Peyer's patch (tissue), 4 donors: ENCODE measurements around the gene IFITM5. TPM values are rescaled to one million over a fixed set of nuclear protein-coding genes. Genes with fewer than 3 reads are reported as not detected.
"Not testable (repeated sequence)": the region's sequence is repeated elsewhere in the genome, so short reads cannot be mapped to it uniquely, and the experiment has no call there.

Experiments
- DNase-seq, 3 donors: peaks; one replicate each; pipeline ENCODE4 v3.0.0-alpha.2; 2017 to 2019
- H3K27ac ChIP-seq, 4 donors: fragments of 200-600 bp; sonication (generic); one replicate each; pipeline ENCODE4 v1.5.1; 2016 to 2019
- H3K27me3 ChIP-seq, 2 donors: fragments of 200-600 bp; sonication (generic); one replicate each; pipeline ENCODE4 v1.5.1; 2019
- H3K36me3 ChIP-seq, 3 donors: fragments of 200-600 bp; sonication (generic); one replicate each; pipeline ENCODE4 v1.5.1; 2016 to 2019
- H3K4me1 ChIP-seq, 4 donors: fragments of 200-600 bp; sonication (generic); one replicate each; pipeline ENCODE4 v1.5.1; 2016 to 2019
- H3K4me3 ChIP-seq, 4 donors: fragments of 200-600 bp; sonication (generic); 1 replicate in 3 of 4; 2 replicates in 1 of 4; pipeline ENCODE4 v1.5.1; 2016 to 2019; ENCODE audit warnings: mild to moderate bottlenecking in 1 of 4
- H3K9me3 ChIP-seq, 4 donors: fragments of 200-600 bp; sonication (generic); one replicate each; pipeline ENCODE4 v1.5.1; 2016 to 2019; ENCODE audit warnings: mild to moderate bottlenecking in 1 of 4
- POLR2A ChIP-seq, 2 donors: fragments of 450-650 bp; IDR thresholded peaks; one replicate each; pipeline ENCODE4 v1.5.1; 2017; ENCODE audit warnings: antibody characterized with exemption in 2 of 2, mild to moderate bottlenecking in 2 of 2, moderate library complexity in 2 of 2
- total RNA-seq, 4 donors: library from RNA; depleted of rRNA; stranded (reverse); fragments of >200 nt; gene quantifications; one replicate each; pipeline ENCODE4 v1.1.0, GENCODE V29; 2016
- TF ChIP-seq, protein P1 (sequence below), 6 experiments: fragments of 450-650 bp in 4 of 6; fragments of 200-600 bp in 2 of 6; sonication (generic) in 1 of 6; IDR thresholded peaks; one replicate each; pipeline ENCODE4 v1.5.1; 2017 to 2019; ENCODE audit warnings: antibody characterized with exemption in 6 of 6, mild to moderate bottlenecking in 3 of 6, moderate library complexity in 1 of 6

IFITM5 gene
- total RNA-seq, 4 donors from 2014 or later, result not detected

- Histone ChIP-seq H3K9me3 (no peaks in the 10 kb centered on the region), H3K36me3 (no peaks in the 10 kb centered on the region), H3K4me3 (peak overlapping the region in 2 of 4 donors; percentile 22 to 34), H3K4me1 (peaks cover 6 to 27% (median 8%) of the 10 kb centered on the region in 4 donors), H3K27me3 (no peaks in the 10 kb centered on the region), H3K27ac (peak overlapping the region in 3 of 4 donors; percentile 93 to 96 (median 95))
- TF ChIP-seq POLR2A (IDR thresholded peaks at IDR 0.05), result peak; percentile 70 to 77
- TF ChIP-seq, protein P1, sequence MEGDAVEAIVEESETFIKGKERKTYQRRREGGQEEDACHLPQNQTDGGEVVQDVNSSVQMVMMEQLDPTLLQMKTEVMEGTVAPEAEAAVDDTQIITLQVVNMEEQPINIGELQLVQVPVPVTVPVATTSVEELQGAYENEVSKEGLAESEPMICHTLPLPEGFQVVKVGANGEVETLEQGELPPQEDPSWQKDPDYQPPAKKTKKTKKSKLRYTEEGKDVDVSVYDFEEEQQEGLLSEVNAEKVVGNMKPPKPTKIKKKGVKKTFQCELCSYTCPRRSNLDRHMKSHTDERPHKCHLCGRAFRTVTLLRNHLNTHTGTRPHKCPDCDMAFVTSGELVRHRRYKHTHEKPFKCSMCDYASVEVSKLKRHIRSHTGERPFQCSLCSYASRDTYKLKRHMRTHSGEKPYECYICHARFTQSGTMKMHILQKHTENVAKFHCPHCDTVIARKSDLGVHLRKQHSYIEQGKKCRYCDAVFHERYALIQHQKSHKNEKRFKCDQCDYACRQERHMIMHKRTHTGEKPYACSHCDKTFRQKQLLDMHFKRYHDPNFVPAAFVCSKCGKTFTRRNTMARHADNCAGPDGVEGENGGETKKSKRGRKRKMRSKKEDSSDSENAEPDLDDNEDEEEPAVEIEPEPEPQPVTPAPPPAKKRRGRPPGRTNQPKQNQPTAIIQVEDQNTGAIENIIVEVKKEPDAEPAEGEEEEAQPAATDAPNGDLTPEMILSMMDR (IDR thresholded peaks at IDR 0.05), result peak in 1 of 6 experiments; percentile 4
- peak in 2 of 3 donors; percentile 86 to 89 for DNase-seq
These were observed 27.0 kb downstream of the IFITM5 start for GRCh38 chr11:272195-272930.

GRCh38 chr11:271319-271715 is 28.0 kb downstream of the IFITM5 start:
- TF ChIP-seq, protein P1 (IDR thresholded peaks at IDR 0.05), result peak in 2 of 6 experiments; percentile 15 to 32
- TF ChIP-seq POLR2A (IDR thresholded peaks at IDR 0.05), result peak in 1 of 2 donors; percentile 30
- Histone ChIP-seq H3K27me3 (no peaks in the 10 kb centered on the region), H3K4me3 (peak overlapping the region in 1 of 4 donors; percentile 34), H3K27ac (peak overlapping the region; percentile 93 to 97 (median 94)), H3K9me3 (no peaks in the 10 kb centered on the region), H3K4me1 (peaks cover 6 to 27% (median 8%) of the 10 kb centered on the region in 4 donors), H3K36me3 (no peaks in the 10 kb centered on the region)
- DNase-seq, result peak in 2 of 3 donors; percentile 79 to 86

GRCh38 chr11:270451-271318 is 28.6 kb downstream of the IFITM5 start:
- Histone ChIP-seq H3K9me3 (no peaks in the 10 kb centered on the region), H3K36me3 (no peaks in the 10 kb centered on the region), H3K27ac (peak overlapping the region; percentile 93 to 97 (median 94)), H3K27me3 (no peaks in the 10 kb centered on the region), H3K4me3 (peak overlapping the region in 2 of 4 donors; percentile 3 to 34), H3K4me1 (peaks cover 6 to 27% (median 8%) of the 10 kb centered on the region in 4 donors)
- DNase-seq, result peak; percentile 16 to 70 (median 58)
- TF ChIP-seq POLR2A (IDR thresholded peaks at IDR 0.05), result no peak
- TF ChIP-seq, protein P1 (IDR thresholded peaks at IDR 0.05), result no peak

DNA sequence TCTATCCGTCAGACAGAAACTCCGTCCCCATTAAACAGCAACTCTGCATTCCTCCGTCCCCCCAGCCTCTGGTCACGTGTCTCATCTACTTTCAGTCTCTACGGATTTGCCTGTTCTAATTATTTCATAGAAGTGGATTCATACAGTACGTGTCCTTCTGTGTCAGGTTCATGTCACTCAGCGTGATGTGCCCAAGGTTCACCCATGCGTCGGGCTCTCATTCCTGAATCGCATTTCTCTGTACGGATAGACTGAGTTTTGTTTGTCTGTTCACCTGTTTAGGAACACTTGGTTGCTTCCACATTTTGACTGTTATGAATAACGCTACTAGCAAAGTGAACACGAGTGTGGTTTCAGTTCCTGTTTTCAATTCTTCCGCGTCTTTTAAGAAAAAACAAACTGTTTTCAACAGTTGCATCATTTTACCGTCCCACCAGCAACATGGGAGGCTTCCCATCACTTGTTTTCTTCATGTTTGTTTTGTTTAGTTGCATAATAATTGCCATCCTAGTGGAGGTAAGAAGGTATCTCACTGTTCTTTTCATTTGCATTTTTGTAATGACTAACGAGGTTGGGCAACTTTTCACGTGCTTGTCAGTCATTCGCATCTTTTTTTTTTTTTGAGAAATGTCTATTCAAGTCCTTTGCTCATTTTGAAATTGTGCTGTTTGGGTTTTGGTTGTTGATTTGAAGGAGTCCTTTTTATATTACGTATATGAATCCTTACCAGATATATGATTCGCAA is 30.0 kb downstream of the IFITM5 start:
- Histone ChIP-seq H3K4me3 (peak overlapping the region; percentile 23 to 64 (median 48)), H3K9me3 (no peaks in the 10 kb centered on the region), H3K27ac (peak overlapping the region; percentile 93 to 97 (median 94)), H3K36me3 (no peaks in the 10 kb centered on the region), H3K4me1 (peaks cover 6 to 27% (median 8%) of the 10 kb centered on the region in 4 donors), H3K27me3 (no peaks in the 10 kb centered on the region)
- TF ChIP-seq, protein P1 (IDR thresholded peaks at IDR 0.05), result peak; percentile 6 to 72 (median 50)
- TF ChIP-seq POLR2A (IDR thresholded peaks at IDR 0.05), result no peak
- DNase-seq, result peak; percentile 53 to 82 (median 73)

GRCh38 chr11:268716-269145 is 30.6 kb downstream of the IFITM5 start:
- Histone ChIP-seq H3K4me3 (peak overlapping the region; percentile 41 to 64 (median 58)), H3K27ac (peak overlapping the region; percentile 93 to 97 (median 94)), H3K4me1 (peaks cover 6 to 27% (median 8%) of the 10 kb centered on the region in 4 donors)
- not testable (repeated sequence) for H3K27me3 ChIP-seq, H3K36me3 ChIP-seq, H3K9me3 ChIP-seq
- TF ChIP-seq, protein P1 (IDR thresholded peaks at IDR 0.05), result peak in 3 of 6 experiments; percentile 20 to 43 (median 34)
- TF ChIP-seq POLR2A (IDR thresholded peaks at IDR 0.05), result peak in 1 of 2 donors; percentile 49
- peak; percentile 78 to 94 (median 88) for DNase-seq
